GM21447 (cell line): ENCODE data around the gene UGT1A4.
A peak's percentile ranks its signal among the peaks of the same experiment; 100 is the strongest.

Experiments used
- ATAC-seq: cut with Tn5 transposase; IDR thresholded peaks from one replicate; pipeline ENCODE4 v1.9.1; 2021; ENCODE audit not compliant: unreplicated experiment

UGT1A4 gene

DNA sequence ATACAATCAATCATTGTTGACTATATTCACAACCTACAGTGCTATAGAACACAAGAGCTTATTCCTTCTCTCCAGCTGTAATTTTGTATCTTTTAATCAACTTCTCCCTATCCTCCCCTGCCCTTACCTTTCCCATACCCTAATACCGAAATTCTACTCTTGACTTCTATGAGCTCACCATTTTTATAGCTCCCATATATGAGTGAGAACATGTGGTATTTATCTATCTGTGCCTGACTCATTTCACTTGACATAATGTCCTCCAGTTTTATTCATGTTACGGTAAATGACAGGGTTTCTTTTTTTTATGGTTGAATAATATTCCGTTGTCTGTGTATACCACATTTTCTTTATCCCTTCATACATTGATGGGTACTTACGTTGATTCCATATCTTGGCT lies 62.2 kb downstream of the UGT1A4 start:
- ATAC-seq, result no peak

DNA sequence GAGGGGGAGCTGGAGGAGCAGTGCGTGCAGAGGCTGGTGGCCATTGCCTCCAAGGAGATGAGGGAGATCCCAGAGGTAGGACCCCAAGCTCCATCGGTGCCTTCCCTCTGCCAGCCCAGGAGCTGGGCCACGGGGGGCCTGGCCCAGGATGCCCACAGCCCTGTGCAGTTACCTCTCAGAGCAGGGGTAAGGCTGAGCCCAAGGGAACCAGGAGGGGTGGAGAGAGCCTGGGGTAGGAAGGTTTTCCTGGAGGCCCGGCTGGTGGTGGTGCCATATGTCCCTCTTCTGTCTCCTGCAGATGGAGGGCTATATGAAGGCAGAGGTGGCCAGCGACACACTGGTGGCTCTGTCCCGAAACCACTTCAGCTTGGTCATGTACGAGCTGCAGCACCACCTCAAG lies 71.0 kb downstream of the UGT1A4 start:
- ATAC-seq, result no peak

DNA sequence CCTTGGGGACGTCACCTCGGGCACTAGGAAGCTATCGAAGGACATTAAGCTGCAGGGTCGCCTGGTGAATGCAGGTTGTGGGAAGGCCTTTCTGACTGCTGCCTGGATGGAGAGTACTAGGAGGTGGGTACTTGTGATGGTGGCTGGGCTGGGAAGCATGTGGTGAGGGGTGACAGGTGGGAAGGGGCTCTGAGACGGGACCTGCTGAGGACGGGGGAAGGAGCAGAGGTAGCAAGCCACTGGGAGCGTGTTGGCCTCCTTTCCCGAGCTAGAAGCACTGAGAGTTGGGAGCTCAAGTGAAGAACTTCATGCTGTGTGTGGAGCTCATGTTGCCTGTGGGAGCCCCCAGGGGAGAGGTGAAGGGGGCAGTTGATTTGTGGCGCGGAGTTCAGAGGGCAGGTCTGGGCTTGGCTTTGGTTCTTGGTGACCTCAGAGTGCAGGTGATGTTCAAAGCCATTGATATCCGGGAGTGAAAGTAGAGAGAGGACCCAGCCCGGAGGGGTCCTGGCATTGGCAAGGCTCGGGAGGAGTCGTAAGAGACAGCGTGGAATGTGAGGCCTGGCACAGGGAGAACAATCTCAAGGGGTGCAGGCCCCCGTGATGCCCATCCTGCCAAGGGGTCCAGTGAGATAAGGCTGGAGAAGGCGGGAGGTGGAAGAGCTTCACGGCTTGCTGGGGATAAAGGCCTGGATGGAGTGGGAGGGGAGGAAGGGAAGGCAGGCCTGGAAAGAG lies 72.8 kb downstream of the UGT1A4 start:
- no peak for ATAC-seq

DNA sequence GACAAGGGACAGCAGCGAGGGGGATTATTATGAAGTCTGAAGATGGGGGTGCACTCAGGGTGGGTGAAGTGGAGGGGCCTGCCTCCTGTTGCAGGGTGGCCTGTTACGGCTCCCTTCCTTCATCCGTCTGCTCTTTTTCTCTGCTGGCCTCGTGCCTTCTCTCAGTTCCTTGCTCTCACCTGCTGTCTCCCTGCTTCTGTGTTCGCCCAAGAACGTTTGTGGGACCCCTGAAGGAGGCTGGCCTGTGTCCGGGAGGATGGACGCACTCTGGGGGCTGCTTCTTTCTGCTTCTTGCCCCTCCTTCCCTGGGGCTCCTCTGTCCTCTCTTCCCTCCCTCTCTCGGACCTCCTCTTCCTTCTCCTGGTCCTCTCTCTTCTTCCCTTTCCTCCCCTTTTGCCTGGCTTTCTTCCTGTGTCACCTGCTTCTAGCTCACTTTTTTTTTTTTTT lies 73.4 kb downstream of the UGT1A4 start:
- no peak for ATAC-seq

DNA sequence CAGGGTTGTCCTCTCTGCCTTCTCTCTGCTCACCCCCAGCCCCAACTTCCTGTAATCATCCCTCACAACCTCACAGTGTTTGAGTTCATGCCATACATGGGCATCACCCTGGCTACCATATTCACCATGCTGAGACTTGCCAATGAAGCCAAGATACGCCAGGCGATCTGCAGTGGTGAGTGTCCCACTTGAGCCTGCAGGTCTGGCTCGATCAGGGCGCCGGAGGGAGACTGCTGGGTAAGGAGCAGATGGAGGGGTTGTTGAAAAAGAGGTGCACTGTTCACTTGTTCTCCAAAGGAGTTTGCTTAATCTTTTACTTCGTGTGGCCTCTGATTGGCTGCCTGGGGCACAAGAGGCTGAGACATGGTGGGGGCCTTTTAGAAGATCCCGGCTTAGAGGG lies 74.2 kb downstream of the UGT1A4 start:
- no peak for ATAC-seq

DNA sequence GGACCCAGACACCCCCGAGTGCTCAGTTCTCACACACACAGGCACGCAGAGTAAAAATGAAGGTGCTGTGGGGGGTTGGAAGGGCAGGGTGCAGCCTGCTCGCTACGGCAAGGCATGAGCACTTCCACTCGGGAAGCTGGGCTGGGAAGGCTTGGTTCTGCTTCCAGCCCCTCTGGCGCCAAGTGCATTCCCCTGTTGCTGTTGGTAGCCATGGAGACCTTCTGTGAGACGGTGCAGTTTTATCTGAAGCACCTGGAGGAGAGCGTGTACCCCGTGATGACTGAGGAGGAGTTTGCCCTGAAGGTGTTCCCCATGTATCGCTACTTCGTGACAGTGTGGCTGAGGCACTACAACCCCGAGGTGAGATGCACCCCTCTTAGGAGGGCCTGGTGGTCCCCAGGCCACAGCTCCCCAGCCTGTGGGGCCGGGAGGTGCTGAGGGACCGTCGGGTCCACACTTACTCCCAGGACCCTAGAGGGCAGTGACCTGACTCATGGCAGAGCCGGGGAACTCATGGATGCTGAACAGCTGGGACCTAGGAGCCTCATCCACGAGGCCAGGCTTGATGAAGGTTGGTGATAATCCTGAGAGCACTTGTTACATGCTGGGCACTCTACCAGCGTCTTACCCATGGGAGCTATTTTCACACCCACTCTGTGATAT lies 75.1 kb downstream of the UGT1A4 start:
- ATAC-seq, result no peak

DNA sequence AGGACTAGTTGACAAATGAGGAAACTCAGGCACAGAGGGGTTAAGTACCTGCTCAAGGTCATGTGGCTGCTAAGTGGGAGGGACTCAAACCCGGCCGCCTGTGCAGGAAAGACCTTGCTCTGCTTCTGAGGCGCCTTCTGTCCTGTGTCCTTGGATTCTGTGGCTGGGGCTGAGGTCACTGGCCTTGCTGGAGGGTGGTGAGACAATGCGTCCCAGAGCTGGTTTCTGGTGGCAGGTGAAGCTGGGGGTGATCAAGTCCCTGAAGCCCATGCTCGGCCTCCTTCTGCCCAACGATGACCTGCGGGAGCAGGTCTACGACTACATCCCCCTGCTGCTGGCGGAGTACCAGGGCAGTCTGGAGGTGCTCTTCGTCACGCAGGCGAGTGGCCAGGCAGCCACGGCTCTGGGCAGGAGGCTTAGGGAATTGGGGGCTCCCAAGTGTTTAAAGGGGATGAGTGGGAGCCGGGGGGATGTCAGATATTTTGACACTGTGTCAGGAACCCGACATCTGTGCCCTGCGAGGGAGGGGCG lies 75.7 kb downstream of the UGT1A4 start:
- no peak for ATAC-seq

DNA sequence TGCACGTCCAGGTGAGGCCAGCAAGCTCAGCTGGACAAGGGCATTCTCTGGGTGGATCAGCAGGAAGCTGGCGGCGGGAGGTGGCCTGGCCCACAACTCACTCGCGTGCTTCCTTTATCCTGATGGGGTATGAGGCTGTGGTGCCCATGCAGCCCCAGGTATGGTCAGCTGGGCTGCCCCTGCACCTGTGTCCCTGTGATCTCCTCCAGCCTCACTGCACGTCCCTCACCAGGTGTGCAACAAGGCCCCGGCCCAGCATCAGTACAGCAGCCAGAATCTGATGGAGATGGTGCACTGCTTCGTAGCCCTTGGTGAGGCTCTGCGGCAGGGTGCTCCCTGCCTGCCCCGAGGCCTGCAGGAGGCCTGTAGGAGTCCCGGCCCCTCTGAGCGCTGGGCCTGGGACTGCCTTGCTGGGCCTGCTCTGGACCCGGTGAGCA lies 77.2 kb downstream of the UGT1A4 start:
- no peak for ATAC-seq

DNA sequence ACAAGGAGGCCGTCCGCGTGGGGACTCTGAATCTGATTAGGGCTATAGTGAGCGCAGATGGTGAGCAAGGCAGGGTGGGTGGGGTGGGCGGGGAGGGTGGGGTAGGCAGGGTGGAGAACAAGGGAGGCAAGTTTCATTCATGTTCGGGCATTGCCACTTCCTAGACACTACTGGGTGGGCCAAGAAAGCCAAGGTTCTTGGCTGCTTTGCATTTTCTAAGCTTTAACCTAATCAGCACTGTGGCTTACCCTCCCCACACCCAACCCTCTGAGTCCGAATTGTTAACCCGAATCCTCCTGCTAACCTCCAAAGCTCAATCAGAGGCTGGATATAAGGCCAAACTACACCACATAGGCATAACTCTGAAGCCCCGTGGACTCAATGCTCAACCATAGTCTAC lies 77.7 kb downstream of the UGT1A4 start:
- no peak for ATAC-seq

DNA sequence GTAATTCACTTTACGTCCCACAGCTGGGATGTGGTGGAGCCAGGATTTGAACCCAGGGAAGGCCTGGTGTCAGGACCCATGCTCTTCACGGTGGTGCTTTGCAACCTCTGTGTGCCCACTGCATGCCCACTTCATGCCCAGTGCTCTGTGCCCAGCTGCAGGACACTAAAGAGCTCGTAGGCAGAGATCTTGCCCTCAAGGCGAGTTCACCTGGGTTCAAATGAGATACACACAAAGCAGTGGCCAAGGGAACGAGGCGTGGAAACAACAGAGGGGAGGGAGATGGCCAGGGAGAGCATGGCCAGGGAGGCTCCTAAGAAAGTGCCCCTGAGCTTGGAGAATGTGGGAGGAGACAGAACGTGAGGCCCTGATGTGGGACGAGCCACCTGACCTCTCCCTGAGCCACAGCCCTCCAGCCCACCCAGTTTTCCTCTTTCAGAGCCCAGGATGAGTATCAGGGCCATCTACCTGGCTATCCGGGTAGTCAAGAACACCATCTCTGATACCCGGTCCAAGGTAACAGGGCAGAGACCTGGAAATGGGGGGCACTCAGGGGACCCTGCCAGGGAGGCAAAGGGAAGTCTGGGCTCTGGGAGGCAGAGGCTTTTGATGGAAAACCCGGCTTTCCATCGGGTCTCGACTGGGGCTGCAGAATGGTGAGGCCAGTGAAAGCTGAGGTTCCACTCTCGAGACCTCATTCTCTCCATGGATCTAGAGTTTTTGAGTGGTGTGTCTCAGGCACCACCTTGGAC lies 80.0 kb downstream of the UGT1A4 start:
- ATAC-seq, result no peak

DNA sequence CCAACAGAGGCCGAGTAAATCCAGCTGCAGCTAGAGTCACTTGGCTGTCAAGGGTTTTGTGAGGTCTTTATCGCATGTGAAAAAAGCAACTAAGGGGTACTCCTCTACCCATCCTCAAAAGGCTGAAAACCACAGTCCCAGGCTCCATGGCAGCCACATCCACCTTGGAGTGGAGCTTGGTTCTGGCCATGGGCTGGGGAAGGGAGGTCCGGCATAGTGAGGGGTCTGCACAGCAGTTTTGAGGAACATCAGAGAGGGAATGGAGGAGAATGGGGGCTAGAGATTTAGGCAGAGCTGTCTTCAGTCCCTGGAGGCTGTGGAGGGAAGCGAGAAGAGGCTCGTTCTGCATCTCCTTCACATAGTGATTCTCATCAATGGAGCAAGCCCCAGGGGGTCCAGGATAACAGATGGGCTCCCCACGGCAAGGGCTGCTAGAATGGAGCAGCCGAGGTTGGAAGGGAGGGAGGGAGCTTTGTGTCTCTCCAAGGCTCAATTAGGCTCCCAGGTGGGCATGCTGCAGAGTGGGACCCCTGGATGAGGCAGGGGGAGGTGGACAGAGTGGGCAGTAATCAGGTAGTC lies 80.6 kb downstream of the UGT1A4 start:
- ATAC-seq, result no peak

DNA sequence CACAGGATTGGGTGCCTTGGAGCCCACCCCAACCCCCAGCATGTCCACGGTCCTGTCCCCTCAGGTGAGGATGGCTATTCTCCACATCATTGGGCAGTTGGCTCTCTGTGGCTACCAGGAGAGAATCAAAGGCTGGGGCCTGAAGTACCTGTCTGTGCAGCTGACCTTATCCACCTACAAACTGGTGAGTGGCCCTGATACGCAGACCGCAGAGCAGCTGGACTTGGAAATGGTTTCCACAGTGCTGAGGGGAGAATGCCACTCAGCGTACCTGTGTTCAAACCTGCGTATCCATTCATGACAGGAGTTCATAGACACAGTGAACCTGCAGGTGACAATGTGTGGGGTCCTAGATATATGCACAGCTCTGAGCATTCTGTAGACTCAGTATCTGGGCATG lies 81.2 kb downstream of the UGT1A4 start:
- no peak for ATAC-seq

DNA sequence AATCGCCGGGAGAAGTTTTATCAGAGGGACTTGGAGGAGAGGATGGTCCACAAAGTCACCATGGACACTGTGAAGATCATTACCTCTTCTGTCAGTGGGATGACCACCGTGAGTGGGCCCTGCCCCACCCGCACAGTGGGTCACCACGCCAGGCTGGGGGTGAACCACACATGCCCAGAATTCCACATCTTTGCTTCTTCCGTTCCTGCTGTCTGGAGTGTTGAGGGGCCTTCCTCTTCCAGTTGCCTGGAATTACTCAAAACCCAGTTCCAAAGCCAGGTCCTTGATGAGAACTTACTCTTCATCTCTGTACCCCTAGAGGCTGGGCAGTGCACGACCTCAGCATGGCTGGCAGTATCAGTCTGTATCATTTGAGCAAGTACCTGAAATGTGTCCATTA lies 81.7 kb downstream of the UGT1A4 start:
- no peak for ATAC-seq

DNA sequence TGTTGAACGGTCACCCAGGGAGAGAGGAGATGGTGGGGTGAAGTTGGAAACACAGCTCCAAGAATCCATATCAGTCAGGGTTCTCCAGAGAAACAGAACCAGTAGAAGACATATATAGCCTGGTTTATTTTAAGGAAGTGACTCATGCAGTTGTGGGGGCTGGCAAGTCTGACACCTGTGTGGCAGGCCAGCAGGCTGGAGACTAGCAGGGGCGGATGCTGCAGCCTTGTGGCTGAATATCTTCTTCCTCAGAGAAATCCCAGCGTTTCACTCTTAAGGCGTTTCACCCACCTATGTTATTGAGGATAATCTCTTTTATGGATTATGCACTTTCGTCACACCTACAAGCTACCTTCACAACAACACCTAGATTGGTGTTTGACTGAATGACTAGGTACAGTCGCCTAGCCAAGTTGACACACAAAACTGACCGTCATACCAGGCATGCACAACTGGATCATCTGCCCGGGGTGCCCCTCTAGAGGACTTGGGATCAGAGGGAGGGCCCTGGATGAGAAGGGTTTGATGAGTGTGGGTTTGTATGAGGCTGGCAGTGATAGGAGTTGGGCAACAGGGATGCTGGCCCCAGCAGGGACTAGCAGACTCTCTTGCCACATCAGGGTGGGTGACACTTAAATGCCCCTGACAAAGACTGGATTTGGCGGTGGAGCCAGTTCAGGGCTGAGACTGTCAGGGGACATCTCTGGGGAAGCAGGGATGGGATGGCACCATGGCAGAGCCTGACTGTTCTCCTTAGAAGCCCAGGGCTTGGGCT lies 83.0 kb downstream of the UGT1A4 start:
- peak; percentile 53 for ATAC-seq

DNA sequence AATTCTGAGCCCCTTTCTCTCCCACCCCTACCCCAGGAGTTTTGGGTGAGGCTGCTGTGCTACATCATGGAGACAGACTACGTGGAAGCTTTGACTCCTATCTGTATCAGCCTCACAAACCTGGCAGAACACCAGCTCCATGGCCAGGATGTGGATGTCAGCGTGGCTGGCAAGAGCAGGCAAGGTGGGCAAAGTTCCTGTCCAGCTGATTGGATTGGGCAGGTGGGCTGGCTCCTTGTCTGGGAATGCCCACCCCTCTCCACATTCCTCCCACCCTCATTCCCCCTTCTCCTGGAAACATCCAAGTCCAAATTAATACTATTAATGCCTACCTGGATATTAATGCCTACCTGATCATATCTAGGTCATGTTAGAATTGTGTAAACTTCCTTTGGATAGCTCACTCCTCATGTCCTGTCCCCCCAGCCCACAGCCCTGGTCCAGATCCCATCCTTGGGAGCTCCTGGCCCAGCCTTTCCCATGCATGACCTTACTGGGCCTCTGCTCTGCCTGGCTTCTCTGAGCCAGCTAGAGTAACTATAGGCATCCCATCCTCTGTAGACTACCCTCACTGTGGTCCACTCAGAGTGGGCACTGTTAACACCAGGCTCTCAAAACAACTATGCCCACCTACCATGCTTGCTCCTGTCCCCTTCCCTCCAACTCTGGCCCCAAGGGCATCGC lies 83.7 kb downstream of the UGT1A4 start:
- no peak for ATAC-seq

DNA sequence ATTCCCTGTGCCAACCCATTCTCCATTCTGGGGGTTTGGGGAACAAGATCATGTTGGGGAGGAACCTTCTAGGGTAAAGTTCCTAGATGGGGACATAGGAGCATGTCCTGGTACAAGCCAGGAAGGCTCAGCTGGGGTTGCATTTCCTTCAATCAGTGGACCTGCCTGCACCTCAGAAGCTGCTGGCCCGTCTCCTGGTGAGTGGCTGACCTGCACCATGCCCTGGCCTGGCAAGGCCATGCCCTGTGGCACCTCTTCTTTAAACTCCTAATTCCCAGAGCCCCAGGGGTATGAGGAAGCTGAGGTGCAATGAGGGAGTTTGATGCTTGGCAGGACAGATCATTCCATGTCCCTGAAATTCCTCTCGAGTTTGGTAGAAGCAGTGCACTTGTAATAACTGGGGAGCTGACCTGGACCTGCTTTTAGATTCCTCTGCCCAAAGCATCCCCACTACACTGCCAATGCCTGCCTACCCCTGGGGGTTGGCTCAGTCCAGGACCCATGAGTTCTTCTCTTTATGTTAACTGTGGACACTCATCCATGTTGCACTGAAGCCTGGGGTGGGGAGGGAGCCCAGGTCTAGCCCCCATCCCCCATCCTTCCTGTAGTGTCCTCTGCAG lies 84.9 kb downstream of the UGT1A4 start:
- ATAC-seq, result no peak

DNA sequence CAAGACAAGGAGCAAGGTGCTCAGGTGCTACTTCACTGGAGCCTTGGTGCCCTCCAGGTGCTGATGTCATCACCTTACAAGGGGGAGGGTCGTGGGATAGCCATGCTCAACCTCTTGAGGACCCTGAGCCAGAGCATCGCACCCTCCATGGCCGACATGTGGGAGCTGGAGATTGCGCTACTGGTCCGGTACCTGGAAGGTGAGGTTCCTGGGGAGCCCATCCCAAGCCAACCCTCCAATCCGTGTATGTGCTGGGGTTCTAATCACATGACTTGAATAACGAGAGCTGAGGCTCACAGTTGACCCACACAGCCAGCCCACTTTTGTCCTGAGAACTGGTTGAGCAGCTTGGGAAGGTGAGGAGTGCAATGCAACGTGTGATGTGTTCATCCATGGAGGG lies 85.5 kb downstream of the UGT1A4 start:
- no peak for ATAC-seq

DNA sequence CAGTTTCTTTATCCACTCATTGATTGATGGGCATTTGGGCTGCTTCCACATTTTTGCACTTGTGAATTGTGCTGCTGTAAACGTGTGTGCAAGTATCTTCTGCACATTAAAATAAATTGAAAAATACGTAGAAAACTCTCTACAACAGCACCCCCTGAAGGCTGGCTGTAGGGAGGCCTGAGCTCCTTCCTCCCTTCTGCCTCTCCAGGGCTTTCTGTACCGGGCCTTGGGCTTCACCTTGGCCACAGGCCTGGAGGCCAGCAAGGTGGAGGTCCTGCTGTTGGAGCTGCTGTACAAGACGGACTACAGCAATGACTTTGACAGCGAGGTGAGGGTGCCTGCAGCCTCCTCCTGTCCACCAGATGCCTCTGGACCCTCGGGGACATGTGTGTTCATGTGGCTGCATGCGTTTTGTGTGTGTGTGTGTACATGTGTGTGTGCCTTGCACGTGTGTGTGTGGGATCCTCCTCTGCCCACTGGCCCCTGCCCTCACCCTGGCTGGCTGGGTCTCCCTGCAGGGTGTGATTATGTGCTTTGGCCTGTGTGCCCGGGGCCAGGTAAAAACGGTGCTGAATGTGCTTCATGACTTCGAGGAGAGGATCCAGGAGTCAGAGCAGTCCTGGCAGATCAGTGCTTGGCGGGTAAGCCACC lies 88.8 kb downstream of the UGT1A4 start:
- ATAC-seq, result no peak
